ENCODE data around the gene TRPM7.

The TRPM7 gene

GRCh38 chr15:50670115-50670514 is 16.5 kb downstream of the TRPM7 start:
- no peak overlapping the region for H3K4me3 ChIP-seq (ENCODE audit: low read depth, low read length)
- TF ChIP-seq MYC (IDR thresholded peaks at IDR 0.05; ENCODE audit: low read depth, low read length) (no peak), POLR2A (IDR thresholded peaks at IDR 0.05; ENCODE audit: extremely low read depth, insufficient read length) (no peak), CTCF (IDR thresholded peaks at IDR 0.05; ENCODE audit: low read depth, low read length) (no peak), MAX (IDR thresholded peaks at IDR 0.05; ENCODE audit: low read depth, low read length) (no peak)
- no peak for DNase-seq (ENCODE audit: low read depth)

- TF ChIP-seq MAX (IDR thresholded peaks at IDR 0.05; ENCODE audit: low read depth, low read length) (no peak), CTCF (IDR thresholded peaks at IDR 0.05; ENCODE audit: low read depth, low read length) (no peak), POLR2A (IDR thresholded peaks at IDR 0.05; ENCODE audit: extremely low read depth, insufficient read length) (no peak), MYC (IDR thresholded peaks at IDR 0.05; ENCODE audit: low read depth, low read length) (no peak)
- DNase-seq (ENCODE audit: low read depth): no peak
- H3K4me3 ChIP-seq (ENCODE audit: low read depth, low read length): no peak overlapping the region
These were observed 17.0 kb downstream of the TRPM7 start for GRCh38 chr15:50669611-50670010.

GRCh38 chr15:50665938-50666337 is 20.7 kb downstream of the TRPM7 start:
- no peak overlapping the region for H3K4me3 ChIP-seq (ENCODE audit: low read depth, low read length)
- no peak for TF ChIP-seq POLR2A (IDR thresholded peaks at IDR 0.05; ENCODE audit: extremely low read depth, insufficient read length)
- no peak for TF ChIP-seq MAX (IDR thresholded peaks at IDR 0.05; ENCODE audit: low read depth, low read length)
- TF ChIP-seq CTCF (IDR thresholded peaks at IDR 0.05; ENCODE audit: low read depth, low read length): no peak
- TF ChIP-seq MYC (IDR thresholded peaks at IDR 0.05; ENCODE audit: low read depth, low read length): no peak
- no peak for DNase-seq (ENCODE audit: low read depth)

GRCh38 chr15:50655555-50655954 is 31.0 kb downstream of the TRPM7 start:
- H3K4me3 ChIP-seq (ENCODE audit: low read depth, low read length): no peak overlapping the region
- TF ChIP-seq MAX (IDR thresholded peaks at IDR 0.05; ENCODE audit: low read depth, low read length) (no peak), POLR2A (IDR thresholded peaks at IDR 0.05; ENCODE audit: extremely low read depth, insufficient read length) (no peak), MYC (IDR thresholded peaks at IDR 0.05; ENCODE audit: low read depth, low read length) (no peak), CTCF (IDR thresholded peaks at IDR 0.05; ENCODE audit: low read depth, low read length) (no peak)
- no peak for DNase-seq (ENCODE audit: low read depth)

GRCh38 chr15:50653156-50653743 is 33.3 kb downstream of the TRPM7 start:
- no peak for TF ChIP-seq POLR2A (IDR thresholded peaks at IDR 0.05; ENCODE audit: extremely low read depth, insufficient read length)
- TF ChIP-seq CTCF (IDR thresholded peaks at IDR 0.05; ENCODE audit: low read depth, low read length): no peak
- TF ChIP-seq MAX (IDR thresholded peaks at IDR 0.05; ENCODE audit: low read depth, low read length): no peak
- TF ChIP-seq MYC (IDR thresholded peaks at IDR 0.05; ENCODE audit: low read depth, low read length): no peak
- no peak for DNase-seq (ENCODE audit: low read depth)
- H3K4me3 ChIP-seq (ENCODE audit: low read depth, low read length): no peak overlapping the region
